SK-N-SH (cell line): Measurements from ENCODE around the gene ASB5. TPM values are rescaled to one million over a fixed set of nuclear protein-coding genes. Genes with fewer than 3 reads are reported as not detected.

ENCODE experiments used
- CTCF ChIA-PET: fragments of 300-600, 350-600 bp; formaldehyde crosslinking; extraction: SDS; loops from one replicate; lab custom pipeline; 2021; lab: Yijun Ruan, JAX
- POLR2A ChIA-PET: fragments of 350-600 bp; sonication (Branson Sonifier 250); formaldehyde crosslinking; extraction: SDS; loops from one replicate; lab custom pipeline; 2020; ENCODE audit warnings: antibody characterized with exemption, inconsistent platforms; lab: Yijun Ruan, JAX
- DNase-seq: peaks from one replicate; pipeline ENCODE4 v3.0.0; 2012
- H2AFZ ChIP-seq: fragments of 200-600 bp; sonication (generic); 2 replicates; pipeline ENCODE4 v1.8.1; 2016; ENCODE audit warnings: antibody characterized with exemption, mild to moderate bottlenecking, low read depth
- H3F3A ChIP-seq: fragments of 200-600 bp; sonication (generic); replicated peaks from 2 replicates; pipeline ENCODE3; 2016; ENCODE audit warnings: antibody characterized with exemption, mild to moderate bottlenecking; ENCODE audit not compliant: insufficient read depth
- H3K27ac ChIP-seq, 2 experiments: fragments of 200-500 bp in 1 of 2; fragments of 200-600 bp in 1 of 2; sonication (Bioruptor generic) in 1 of 2; sonication (generic), shearing (Covaris generic) in 1 of 2; 2 replicates each; pipeline versions ENCODE4 v1.5.1 to v1.6.1; 2014 to 2016; ENCODE audit warnings: low read depth in 2 of 2, inconsistent platforms in 1 of 2, low read length in 1 of 2, mild to moderate bottlenecking in 1 of 2, mixed read lengths in 1 of 2
- H3K27me3 ChIP-seq: fragments of 200-600 bp; sonication (generic), shearing (Covaris generic); 2 replicates; pipeline ENCODE4 v1.6.1; 2016; ENCODE audit warnings: mixed run types; ENCODE audit not compliant: insufficient read depth
- H3K36me3 ChIP-seq, 2 experiments: fragments of 200-500 bp in 1 of 2; fragments of 200-600 bp in 1 of 2; sonication (Bioruptor generic) in 1 of 2; sonication (generic) in 1 of 2; replicated peaks in 1 of 2; 2 replicates each; pipeline versions ENCODE3 to v1.5.1; 2014 to 2016; ENCODE audit warnings: low read length in 1 of 2, mild to moderate bottlenecking in 1 of 2; ENCODE audit not compliant: insufficient read depth in 2 of 2, control insufficient read depth in 1 of 2
- H3K4me1 ChIP-seq, 2 experiments: fragments of 200-500 bp in 1 of 2; fragments of 200-600 bp in 1 of 2; sonication (Bioruptor generic) in 1 of 2; sonication (generic), shearing (Covaris generic) in 1 of 2; 2 replicates each; pipeline versions ENCODE4 v1.5.1 to v1.6.1; 2014 to 2016; ENCODE audit warnings: low read depth in 1 of 2, low read length in 1 of 2, mixed run types in 1 of 2; ENCODE audit not compliant: insufficient read depth in 2 of 2, control insufficient read depth in 1 of 2
- H3K4me2 ChIP-seq: fragments of 200-600 bp; sonication (generic), shearing (Covaris generic); 2 replicates; pipeline ENCODE4 v1.6.1; 2017; ENCODE audit warnings: mixed run types
- H3K4me3 ChIP-seq, 2 experiments: fragments of 200-500 bp in 1 of 2; fragments of 200-600 bp in 1 of 2; sonication (Bioruptor generic) in 1 of 2; sonication (generic), shearing (Covaris generic) in 1 of 2; 2 replicates each; pipeline versions ENCODE4 v1.5.1 to v1.8.1; 2014 to 2016; ENCODE audit warnings: low read depth in 2 of 2, inconsistent platforms in 1 of 2, low read length in 1 of 2, mild to moderate bottlenecking in 1 of 2, mixed read lengths in 1 of 2, moderate library complexity in 1 of 2
- H3K79me2 ChIP-seq: fragments of 200-600 bp; sonication (generic); 2 replicates; pipeline ENCODE4 v1.8.1; 2017; ENCODE audit warnings: mild to moderate bottlenecking; ENCODE audit not compliant: insufficient read depth
- H3K9ac ChIP-seq: fragments of 200-600 bp; sonication (generic); 2 replicates; pipeline ENCODE4 v1.6.1; 2017; ENCODE audit warnings: mixed run types
- H3K9me2 ChIP-seq: fragments of 200-600 bp; sonication (generic); 2 replicates; pipeline ENCODE4 v1.6.1; 2017; ENCODE audit warnings: mixed run types
- H3K9me3 ChIP-seq: fragments of 200-600 bp; sonication (generic); 2 replicates; pipeline ENCODE4 v1.6.1; 2017; ENCODE audit warnings: mixed run types, mild to moderate bottlenecking, moderate library complexity
- H4K20me1 ChIP-seq: fragments of 200-600 bp; sonication (generic); 2 replicates; pipeline ENCODE4 v1.6.1; 2017; ENCODE audit warnings: mild to moderate bottlenecking, mixed run types; ENCODE audit not compliant: insufficient read depth
- CHD2 ChIP-seq: fragments of 150-350 bp; IDR thresholded peaks from 2 replicates; pipeline ENCODE4 v1.6.1; 2018; ENCODE audit warnings: low read length; ENCODE audit not compliant: partially characterized antibody
- CTCF ChIP-seq: fragments of 200-600 bp; sonication (generic); IDR thresholded peaks from 2 replicates; pipeline ENCODE4 v1.6.1; 2017; ENCODE audit warnings: antibody characterized with exemption, mild to moderate bottlenecking, moderate library complexity
- FOXJ3 ChIP-seq: sonication (generic); formaldehyde crosslinking; IDR thresholded peaks from 2 replicates; pipeline ENCODE4 v1.5.1; 2020; ENCODE audit warnings: mild to moderate bottlenecking, missing genetic modification reagents
- GATA2 ChIP-seq: sonication (generic); formaldehyde crosslinking; IDR thresholded peaks from 2 replicates; pipeline ENCODE4 v1.5.0; 2020; ENCODE audit warnings: mild to moderate bottlenecking, missing genetic modification reagents
- IRF3 ChIP-seq: fragments of 150-350 bp; IDR thresholded peaks from 2 replicates; pipeline ENCODE4 v1.6.1; 2016; ENCODE audit warnings: mild to moderate bottlenecking, low read depth, low read length
- JUND ChIP-seq: IDR thresholded peaks from 2 replicates; pipeline ENCODE4 v1.4.0; 2012
- MAX ChIP-seq: IDR thresholded peaks from 2 replicates; pipeline ENCODE4 v1.4.0; 2012; ENCODE audit warnings: low read depth
- NFIC ChIP-seq: IDR thresholded peaks from 2 replicates; pipeline ENCODE4 v1.4.0; 2012; ENCODE audit warnings: borderline replicate concordance
- PBX3 ChIP-seq: IDR thresholded peaks from 2 replicates; pipeline ENCODE4; 2012
- POLR2AphosphoS5 ChIP-seq: IDR thresholded peaks from 2 replicates; pipeline ENCODE4 v1.6.1; 2012; ENCODE audit warnings: low read depth, low read length
- REST ChIP-seq: IDR thresholded peaks from 2 replicates; pipeline ENCODE4 v1.6.1; 2012; ENCODE audit warnings: mild to moderate bottlenecking, low read depth, low read length, moderate library complexity
- RFX5 ChIP-seq: IDR thresholded peaks from 2 replicates; pipeline ENCODE4 v1.6.1; 2012; ENCODE audit warnings: mild to moderate bottlenecking, improper control_type of control experiment, low read length
- RXRA ChIP-seq: IDR thresholded peaks from 2 replicates; pipeline ENCODE4 v1.4.0; 2012; ENCODE audit warnings: low read depth, mild to moderate bottlenecking, borderline replicate concordance
- SMC3 ChIP-seq: IDR thresholded peaks from 2 replicates; pipeline ENCODE4 v1.6.1; 2012; ENCODE audit warnings: low read depth, low read length, improper control_type of control experiment
- TCF12 ChIP-seq: IDR thresholded peaks from 2 replicates; pipeline ENCODE4 v1.4.0; 2012
- YY1 ChIP-seq: IDR thresholded peaks from 2 replicates; pipeline ENCODE4 v1.4.0; 2012; ENCODE audit warnings: low read depth, mild to moderate bottlenecking
- ZBTB33 ChIP-seq: IDR thresholded peaks from 2 replicates; pipeline ENCODE4 v1.4.0; 2012; ENCODE audit warnings: low read depth, borderline replicate concordance
- WGBS: methylation state at CpG from one replicate; pipeline ENCODE4 v1.1.6; 2017; ENCODE audit warnings: low lambda C conversion rate; 5-methylcytosine and 5-hydroxymethylcytosine counted together
- polyA plus RNA-seq, 3 experiments: library from polyadenylated mRNA; depleted of rRNA; stranded (reverse); fragments of >200 nt; gene quantifications; 2 replicates each; pipeline ENCODE4 v1.2.3, GENCODE V29; 2012

ASB5 gene
- polyA plus RNA-seq, 1 of the 3 experiments (the other 2 are of a cell fraction) = 0.13 TPM

GRCh38 chr4:176229645-176230044, 39.4 kb downstream of the ASB5 start (continued):
- TF ChIP-seq CTCF = no peak
- TF ChIP-seq ZBTB33 = no peak
- no peak for TF ChIP-seq REST
- no peak for TF ChIP-seq GATA2 (CRISPR knock-in tag)
- TF ChIP-seq FOXJ3 (CRISPR knock-in tag) = no peak
- no peak for TF ChIP-seq JUND

GRCh38 chr4:176226736-176227135, 42.3 kb downstream of the ASB5 start:
- no peak for DNase-seq
- Histone ChIP-seq H3K9me2 (no peaks in the 10 kb centered on the region), H3K9ac (no peak overlapping the region), H4K20me1 (no peaks in the 10 kb centered on the region), H3K4me2 (no peak overlapping the region), H2AFZ (no peak overlapping the region), H3K36me3 (no peaks in the 10 kb centered on the region), H3F3A (no peaks in the 10 kb centered on the region), H3K4me1 (no peaks in the 10 kb centered on the region; a peak in 1 of 4 replicates), H3K27ac (no peak overlapping the region), H3K9me3 (no peaks in the 10 kb centered on the region), H3K79me2 (no peaks in the 10 kb centered on the region), H3K27me3 (no peaks in the 10 kb centered on the region), H3K4me3 (no peak overlapping the region)
- POLR2A ChIA-PET = no interaction called here
- TF ChIP-seq TCF12 (no peak), MAX (no peak), RXRA (no peak), CHD2 (no peak), PBX3 (no peak), IRF3 (no peak), NFIC (no peak), SMC3 (no peak), RFX5 (no peak), YY1 (no peak), POLR2AphosphoS5 (no peak)
- 70% methylated on average over 5 of the region's 5 CpGs for WGBS
- CTCF ChIA-PET = no interaction called here
